ENCODE data around the gene ERAL1. TPM values are rescaled to one million over a fixed set of nuclear protein-coding genes. Genes with fewer than 3 reads are reported as not detected.

The ERAL1 gene
- total RNA-seq (2014; rRNA removed; shearing (Covaris generic)) = 32.0 and 55.6 TPM in 2 replicates

DNA sequence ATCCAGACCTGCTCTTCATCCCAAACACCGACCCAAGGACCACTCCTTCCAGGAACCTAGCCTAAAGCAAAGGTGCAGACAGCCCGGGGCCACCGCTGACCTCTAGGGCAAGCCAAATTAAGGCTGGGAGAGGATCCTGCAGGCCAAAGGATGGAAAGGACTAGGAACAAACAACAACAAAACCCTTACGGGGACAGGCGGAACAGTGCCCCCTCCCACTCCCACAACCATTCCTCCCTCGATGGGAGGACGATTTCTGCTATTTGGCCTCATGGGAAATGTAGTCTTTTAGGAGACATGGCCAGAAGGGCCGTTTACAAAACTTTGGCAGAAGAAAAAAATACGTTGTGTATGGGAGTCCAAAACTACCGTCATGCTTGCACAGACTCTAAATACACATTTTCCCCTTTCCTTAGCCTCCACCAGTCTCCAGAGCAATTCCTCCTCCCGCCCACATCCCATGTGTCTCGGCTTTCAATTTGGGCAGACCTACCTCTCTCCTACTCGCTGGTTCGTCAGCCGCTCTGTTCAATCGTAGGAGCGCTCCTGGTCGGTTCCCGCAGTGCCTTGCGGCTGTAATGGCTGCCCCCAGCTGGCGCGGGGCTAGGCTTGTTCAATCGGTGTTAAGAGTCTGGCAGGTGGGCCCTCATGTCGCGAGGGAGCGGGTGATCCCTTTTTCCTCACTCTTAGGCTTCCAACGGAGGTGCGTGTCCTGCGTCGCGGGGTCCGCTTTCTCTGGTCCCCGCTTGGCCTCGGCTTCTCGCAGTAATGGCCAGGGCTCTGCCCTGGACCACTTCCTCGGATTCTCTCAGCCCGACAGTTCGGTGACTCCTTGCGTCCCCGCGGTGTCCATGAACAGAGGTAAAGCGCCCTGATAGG lies at the start of gene ERAL1:
ERAL1 (plus strand) TSS at position 560 of the 879 bp plus-strand sequence; CDS start at position 579, 19 bp downstream.
- peak within 1 kb of the TSS; percentile 70 for H3K4me3 ChIP-seq
- H3K9me3 ChIP-seq (replicated peaks) = 0 out of 2 replicates have a peak, but pooled peaks cover 2% of the 10 kb centered on the region
- H3K27ac ChIP-seq = peak within 1 kb of the TSS; percentile 51
- H3K27me3 ChIP-seq (replicated peaks) = no peaks in the 10 kb centered on the region
- peaks cover 6% of the 10 kb centered on the region for H3K4me1 ChIP-seq (replicated peaks)
- peaks cover 37% of the 10 kb centered on the region for H3K36me3 ChIP-seq
- DNase-seq (ENCODE audit: low read depth in 1 of 2, low spot score in 2 of 2) = peak; percentile 81 to 87

DNA sequence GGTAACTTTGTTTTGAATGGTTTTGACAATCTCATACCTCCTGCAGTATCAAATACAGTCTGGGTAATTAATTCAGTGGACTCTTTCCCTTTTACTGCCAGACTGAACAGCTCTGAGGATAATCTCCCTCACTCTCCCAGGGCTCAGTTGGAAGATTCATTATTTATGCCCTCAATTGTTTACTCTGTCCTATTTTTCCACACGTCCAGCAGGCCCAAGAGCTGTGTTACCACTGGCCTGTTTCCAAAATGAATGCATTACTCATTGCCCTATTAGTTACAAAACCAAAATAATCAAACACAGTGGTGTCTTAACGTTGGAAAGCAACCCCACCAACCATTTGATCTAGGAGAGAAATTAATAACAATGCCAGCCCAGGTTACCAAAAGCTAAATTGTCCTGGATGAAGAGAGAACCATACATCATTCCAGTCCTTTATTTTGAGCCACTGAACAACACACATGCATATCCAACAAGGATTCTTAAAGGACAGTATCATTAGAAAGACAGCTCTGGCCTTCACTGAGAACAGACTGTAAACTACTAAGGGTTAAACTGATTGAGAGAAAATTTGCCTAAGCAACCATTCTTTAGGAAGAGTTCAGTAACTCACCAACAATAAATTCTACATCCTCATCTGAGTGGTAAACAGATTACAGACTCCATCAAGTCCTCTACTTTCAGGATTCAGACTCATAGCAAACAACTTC lies 46.7 kb upstream of the ERAL1 start:
- H3K27ac ChIP-seq = peak overlapping the region; percentile 88
- no peaks in the 10 kb centered on the region for H3K9me3 ChIP-seq (replicated peaks)
- peak; percentile 53 to 81 for DNase-seq (ENCODE audit: low read depth in 1 of 2, low spot score in 2 of 2)
- no peaks in the 10 kb centered on the region for H3K27me3 ChIP-seq (replicated peaks)
- H3K4me3 ChIP-seq = no peak overlapping the region
- H3K4me1 ChIP-seq (replicated peaks) = peaks cover 34% of the 10 kb centered on the region
- H3K36me3 ChIP-seq = peaks cover 17% of the 10 kb centered on the region

DNA sequence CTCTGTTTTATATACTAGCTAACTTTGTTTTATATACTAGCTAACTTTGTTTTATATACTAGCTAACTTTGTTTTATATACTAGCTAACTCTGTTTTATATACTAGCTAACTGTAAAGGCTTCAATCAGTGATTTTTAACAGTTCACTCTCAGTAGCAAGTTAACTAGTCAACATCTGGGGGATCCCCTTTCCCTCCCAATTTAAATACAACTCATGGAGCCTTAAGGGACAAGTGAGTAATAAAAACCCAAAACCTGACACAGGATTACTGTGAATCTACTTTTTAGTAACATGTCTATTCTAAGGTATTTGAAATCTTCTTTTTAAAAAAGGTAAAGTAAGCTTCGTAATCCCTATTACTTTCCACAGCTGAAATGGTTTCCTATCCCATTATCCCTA lies 44.4 kb upstream of the ERAL1 start:
- H3K27ac ChIP-seq = no peak overlapping the region
- no peaks in the 10 kb centered on the region for H3K27me3 ChIP-seq (replicated peaks)
- DNase-seq (ENCODE audit: low read depth in 1 of 2, low spot score in 2 of 2) = no peak
- H3K4me3 ChIP-seq = no peak overlapping the region
- no peaks in the 10 kb centered on the region for H3K9me3 ChIP-seq (replicated peaks)
- H3K4me1 ChIP-seq (replicated peaks) = peaks cover 34% of the 10 kb centered on the region
- H3K36me3 ChIP-seq = peaks cover 11% of the 10 kb centered on the region

DNA sequence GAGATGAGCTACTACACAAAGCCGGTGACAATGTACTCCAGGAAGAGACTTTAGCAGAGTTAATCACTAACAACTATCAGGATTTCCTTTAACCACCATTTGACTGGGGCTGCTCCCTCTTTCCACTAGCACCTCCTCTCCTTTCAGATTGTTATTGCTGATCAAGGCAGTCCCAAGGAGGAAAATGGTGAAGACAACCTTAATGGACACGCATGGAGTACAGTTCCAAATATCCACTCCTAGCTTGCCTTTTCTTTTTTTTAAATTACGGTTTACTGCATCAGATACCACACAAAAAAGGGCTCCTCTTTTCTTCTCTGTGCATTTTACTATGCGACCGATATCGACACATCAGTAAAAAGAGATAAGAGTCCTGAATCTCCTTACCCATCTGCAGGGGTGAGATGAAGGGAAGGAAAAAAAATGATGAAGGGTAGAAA lies 43.1 kb upstream of the ERAL1 start:
- Histone ChIP-seq H3K9me3 (replicated peaks) (no peaks in the 10 kb centered on the region), H3K27me3 (replicated peaks) (no peaks in the 10 kb centered on the region), H3K4me1 (replicated peaks) (peaks cover 34% of the 10 kb centered on the region), H3K27ac (no peak overlapping the region), H3K4me3 (peak overlapping the region; percentile 70), H3K36me3 (no peaks in the 10 kb centered on the region)
- DNase-seq (ENCODE audit: low read depth in 1 of 2, low spot score in 2 of 2) = peak in 1 of 2 experiments; percentile 21

DNA sequence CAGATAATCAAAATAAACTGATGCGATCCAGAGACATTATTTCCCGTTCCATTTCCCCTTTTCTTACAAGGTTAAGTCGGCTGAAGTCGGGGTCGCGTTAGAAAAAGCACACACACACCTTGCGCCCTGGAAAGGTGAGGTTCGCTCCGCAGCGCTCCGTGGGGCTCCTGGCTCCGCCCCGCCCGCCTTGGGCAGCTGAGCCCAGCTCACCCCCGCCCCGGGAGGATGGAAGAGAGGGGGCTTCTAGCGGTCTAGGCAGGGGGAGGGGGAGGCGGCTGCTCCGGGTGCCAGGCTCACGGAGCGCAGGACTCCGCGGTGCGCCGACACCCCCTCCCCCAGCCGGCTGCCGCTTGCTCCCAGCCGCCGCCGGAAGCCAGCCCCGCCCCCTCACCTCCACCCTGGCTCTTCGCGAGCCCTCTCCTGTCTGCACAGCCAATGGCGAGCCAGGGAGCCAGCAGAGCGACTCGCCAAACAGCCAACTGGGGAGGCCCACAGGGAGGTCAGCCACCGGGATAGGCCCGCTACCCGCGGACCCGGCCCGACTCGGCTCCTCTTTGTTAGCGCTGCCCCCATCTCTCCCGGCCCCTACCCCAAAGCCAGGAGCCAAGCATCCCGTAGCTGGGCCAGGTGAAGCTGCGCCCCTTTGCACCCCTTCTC lies 42.6 kb upstream of the ERAL1 start:
- H3K9me3 ChIP-seq (replicated peaks) = no peaks in the 10 kb centered on the region
- peak overlapping the region; percentile 63; the same call in 1 of the 2 replicates for H3K27ac ChIP-seq

DNA sequence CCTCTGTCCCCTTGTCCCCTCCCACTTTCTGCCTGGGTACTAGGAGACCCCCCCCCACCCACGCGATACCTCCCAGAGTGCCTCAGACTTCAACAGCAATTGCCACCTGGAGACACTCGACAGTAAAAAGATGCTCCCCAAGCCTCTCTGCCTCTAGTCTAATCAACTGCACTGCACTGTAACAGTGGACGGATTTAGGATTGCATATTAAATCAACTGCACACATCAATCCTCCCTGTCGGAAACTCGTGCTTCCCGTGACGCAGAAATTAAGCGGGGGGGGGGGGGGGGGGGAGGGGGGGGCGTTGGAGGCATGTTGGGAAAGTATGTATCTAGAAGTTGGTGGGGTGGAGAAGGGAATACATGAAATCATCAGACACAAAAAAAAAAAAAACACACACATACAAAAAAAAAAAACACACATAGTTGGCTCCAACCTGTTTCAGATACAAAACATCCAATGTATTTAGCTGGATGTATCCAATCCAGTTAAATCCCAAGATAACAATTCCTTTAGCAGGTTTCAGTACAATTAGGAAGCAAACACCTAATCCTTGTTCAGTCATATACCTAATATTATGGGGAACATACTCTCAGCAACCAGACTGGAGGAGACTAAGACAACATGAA lies 42.0 kb upstream of the ERAL1 start:
- peak overlapping the region; percentile 70 for H3K4me3 ChIP-seq
- no peaks in the 10 kb centered on the region for H3K27me3 ChIP-seq (replicated peaks)
- peaks cover 25% of the 10 kb centered on the region for H3K4me1 ChIP-seq (replicated peaks)
- DNase-seq (ENCODE audit: low read depth in 1 of 2, low spot score in 2 of 2) = no peak
- H3K27ac ChIP-seq = peak overlapping the region; percentile 63; the same call in 1 of the 2 replicates
- no peaks in the 10 kb centered on the region for H3K36me3 ChIP-seq
- no peaks in the 10 kb centered on the region for H3K9me3 ChIP-seq (replicated peaks)

More for the DNA sequence above, 42.6 kb upstream of the ERAL1 start:
- DNase-seq (ENCODE audit: low read depth in 1 of 2, low spot score in 2 of 2) = peak; percentile 81 to 97
- peaks cover 31% of the 10 kb centered on the region for H3K4me1 ChIP-seq (replicated peaks)
- no peaks in the 10 kb centered on the region for H3K36me3 ChIP-seq
- H3K27me3 ChIP-seq (replicated peaks) = no peaks in the 10 kb centered on the region
- H3K4me3 ChIP-seq = peak overlapping the region; percentile 70

DNA sequence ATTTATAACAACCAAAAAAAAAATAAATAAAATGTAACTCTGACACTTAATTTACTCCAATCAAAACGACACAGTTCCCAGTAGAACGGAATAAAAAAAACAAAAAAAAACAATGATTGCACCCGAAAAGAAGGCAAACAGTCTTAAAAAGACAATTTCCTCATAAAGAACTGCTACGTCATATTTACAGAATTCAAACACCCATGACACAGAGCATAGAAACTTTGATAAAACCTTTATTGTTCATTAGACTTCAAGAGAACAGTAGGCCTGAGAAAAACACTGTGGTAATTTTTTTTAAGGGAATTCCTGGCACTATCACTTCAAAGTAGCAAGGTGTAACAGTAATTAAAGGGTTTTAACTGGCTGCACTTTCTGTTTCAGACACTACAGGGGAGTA lies 38.3 kb upstream of the ERAL1 start:
- H3K9me3 ChIP-seq (replicated peaks) = no peaks in the 10 kb centered on the region
- H3K36me3 ChIP-seq = no peaks in the 10 kb centered on the region
- no peak overlapping the region for H3K4me3 ChIP-seq
- H3K27ac ChIP-seq = no peak overlapping the region
- no peak for DNase-seq (ENCODE audit: low read depth in 1 of 2, low spot score in 2 of 2)
- no peaks in the 10 kb centered on the region for H3K27me3 ChIP-seq (replicated peaks)
- peaks cover 3% of the 10 kb centered on the region for H3K4me1 ChIP-seq (replicated peaks)

DNA sequence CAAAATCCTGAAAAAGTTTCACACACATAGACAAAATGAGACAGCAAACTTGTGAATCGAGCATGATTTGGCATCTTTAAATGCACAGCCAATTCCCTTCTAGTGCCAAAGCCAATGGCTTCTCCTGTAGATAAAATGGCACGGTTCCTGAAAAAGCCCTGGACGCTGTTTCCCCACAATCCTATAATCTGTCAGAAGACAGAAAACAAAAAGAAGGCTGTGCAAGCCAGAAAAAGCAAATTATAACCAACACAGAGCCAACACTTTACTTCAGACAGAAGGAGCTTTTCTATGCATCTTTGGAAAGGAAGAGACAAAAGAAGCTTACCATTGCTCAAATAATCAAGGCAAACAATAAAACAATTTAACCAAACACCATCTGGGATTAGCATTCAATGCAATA lies 36.0 kb upstream of the ERAL1 start:
- no peaks in the 10 kb centered on the region for H3K9me3 ChIP-seq (replicated peaks)
- H3K27me3 ChIP-seq (replicated peaks) = no peaks in the 10 kb centered on the region
- H3K36me3 ChIP-seq = no peaks in the 10 kb centered on the region
- no peak for DNase-seq (ENCODE audit: low read depth in 1 of 2, low spot score in 2 of 2)
- no peak overlapping the region for H3K27ac ChIP-seq
- no peaks in the 10 kb centered on the region for H3K4me1 ChIP-seq (replicated peaks)
- H3K4me3 ChIP-seq = no peak overlapping the region

DNA sequence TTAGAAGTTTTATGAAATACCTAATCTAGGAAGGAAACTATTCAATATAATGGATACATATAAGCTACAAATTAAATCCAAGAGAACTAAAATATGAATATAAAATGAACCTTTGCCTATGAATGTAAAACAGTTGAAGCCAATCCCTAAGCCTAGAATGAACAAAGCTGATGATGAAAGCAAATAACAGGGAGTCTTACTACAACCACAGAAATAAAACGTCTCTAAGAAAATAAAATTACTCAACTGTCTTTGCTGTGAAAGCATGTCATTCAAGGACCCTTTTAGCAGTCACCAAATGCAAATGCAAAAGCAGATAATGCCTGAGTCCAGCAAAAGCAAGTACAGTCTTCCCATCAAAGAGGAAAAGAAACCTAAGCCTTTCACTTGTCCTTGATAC lies 35.2 kb upstream of the ERAL1 start:
- no peak overlapping the region for H3K4me3 ChIP-seq
- no peaks in the 10 kb centered on the region for H3K27me3 ChIP-seq (replicated peaks)
- no peaks in the 10 kb centered on the region for H3K36me3 ChIP-seq
- H3K27ac ChIP-seq = no peak overlapping the region
- no peak for DNase-seq (ENCODE audit: low read depth in 1 of 2, low spot score in 2 of 2)
- no peaks in the 10 kb centered on the region for H3K4me1 ChIP-seq (replicated peaks)
- H3K9me3 ChIP-seq (replicated peaks) = no peaks in the 10 kb centered on the region

DNA sequence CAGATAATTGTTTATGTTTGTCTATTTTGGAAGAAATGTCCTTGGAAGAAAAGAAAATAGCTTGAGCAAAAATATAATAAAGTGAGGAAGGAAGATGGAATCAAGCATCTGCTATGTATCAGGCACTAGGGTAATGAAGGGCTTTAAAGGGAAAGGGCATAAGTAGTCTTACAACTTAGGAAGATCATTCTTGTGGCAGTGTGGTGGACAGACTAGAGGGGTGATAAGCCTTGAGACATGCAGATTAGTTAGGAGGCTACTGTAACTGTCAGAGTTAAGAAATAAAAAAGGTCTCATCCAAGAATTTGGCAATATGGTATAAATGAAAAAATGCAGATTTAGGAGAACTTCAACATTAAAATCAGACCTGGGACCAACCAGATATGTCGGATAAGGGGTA lies 27.1 kb upstream of the ERAL1 start:
- H3K36me3 ChIP-seq = peaks cover 7% of the 10 kb centered on the region; the same call in 1 of the 2 replicates
- no peaks in the 10 kb centered on the region for H3K9me3 ChIP-seq (replicated peaks)
- no peak overlapping the region for H3K4me3 ChIP-seq
- H3K4me1 ChIP-seq (replicated peaks) = peaks cover 20% of the 10 kb centered on the region
- no peak for DNase-seq (ENCODE audit: low read depth in 1 of 2, low spot score in 2 of 2)
- H3K27me3 ChIP-seq (replicated peaks) = no peaks in the 10 kb centered on the region
- H3K27ac ChIP-seq = no peak overlapping the region

DNA sequence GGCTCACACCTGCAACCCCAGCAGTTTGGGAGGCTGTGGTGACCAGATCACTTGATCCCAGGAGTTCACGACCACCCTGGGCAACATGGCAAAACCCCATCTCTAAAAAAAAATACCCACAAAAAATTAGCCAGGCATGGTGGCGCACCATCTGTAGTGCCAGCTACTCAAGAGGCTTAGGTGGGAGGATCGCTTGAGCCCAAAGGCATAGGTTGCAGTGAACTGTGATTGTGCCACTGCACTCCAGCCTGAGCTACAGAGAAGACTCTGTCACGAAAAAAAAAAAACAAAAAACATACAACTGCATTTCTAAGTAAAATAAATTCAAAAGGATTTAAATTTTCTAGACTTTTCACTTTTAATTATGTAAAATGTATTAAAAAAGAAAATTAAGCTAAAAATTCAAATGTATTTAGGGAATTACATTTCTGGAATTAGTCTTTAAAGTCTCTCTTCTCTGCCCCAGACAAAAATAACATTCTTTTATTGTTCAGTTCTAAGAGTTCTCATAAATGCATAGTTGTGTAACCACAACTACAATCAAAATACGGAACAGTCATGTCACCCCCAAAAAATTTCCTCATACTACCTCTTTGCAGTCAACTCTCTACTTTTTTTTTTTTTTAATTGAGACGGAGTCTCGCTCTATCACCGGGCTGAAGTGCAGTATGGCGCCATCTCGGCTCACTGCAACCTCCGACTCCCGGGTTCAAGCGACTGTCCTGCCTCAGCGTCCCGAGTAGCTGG lies 26.3 kb upstream of the ERAL1 start:
- H3K4me3 ChIP-seq = no peak overlapping the region
- 0 out of 2 replicates have a peak overlapping the region, but pooled peaks have one; percentile 3 for H3K27ac ChIP-seq
- no peaks in the 10 kb centered on the region for H3K27me3 ChIP-seq (replicated peaks)
- peaks cover 20% of the 10 kb centered on the region for H3K4me1 ChIP-seq (replicated peaks)
- peak in 1 of 2 experiments; percentile 47 for DNase-seq (ENCODE audit: low read depth in 1 of 2, low spot score in 2 of 2)
- H3K9me3 ChIP-seq (replicated peaks) = no peaks in the 10 kb centered on the region
- peaks cover 7% of the 10 kb centered on the region; the same call in 1 of the 2 replicates for H3K36me3 ChIP-seq

DNA sequence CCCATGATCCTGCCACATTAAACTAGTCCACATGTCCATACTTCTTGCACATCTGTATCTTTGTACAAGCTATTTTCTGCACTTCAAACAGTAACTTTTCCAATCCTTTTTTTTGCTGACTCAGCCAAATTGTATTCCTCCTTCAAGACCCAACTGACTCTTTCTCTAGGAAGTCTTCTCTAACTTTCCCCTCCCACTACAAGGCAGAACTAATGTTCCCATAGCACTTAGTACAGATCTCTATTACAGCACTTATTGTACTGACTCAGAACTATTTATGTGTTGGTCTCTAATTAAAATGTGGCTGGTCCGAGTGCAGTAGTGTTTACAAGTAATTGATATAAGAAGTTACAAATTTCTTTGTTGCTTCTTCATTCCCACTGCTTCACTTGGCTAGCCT lies 20.4 kb upstream of the ERAL1 start:
- Histone ChIP-seq H3K27ac (no peak overlapping the region), H3K4me3 (no peak overlapping the region), H3K36me3 (peaks cover 14% of the 10 kb centered on the region; the same call in 1 of the 2 replicates), H3K27me3 (replicated peaks) (no peaks in the 10 kb centered on the region), H3K4me1 (replicated peaks) (peaks cover 14% of the 10 kb centered on the region), H3K9me3 (replicated peaks) (no peaks in the 10 kb centered on the region)
- DNase-seq (ENCODE audit: low read depth in 1 of 2, low spot score in 2 of 2) = no peak

Measured in SJSA1 (cell line).